H9 (cell line): ENCODE measurements around the gene RASSF3. TPM values are rescaled to one million over a fixed set of nuclear protein-coding genes. Genes with fewer than 3 reads are reported as not detected.

Source experiments
- DNase-seq: peaks from one replicate; pipeline ENCODE4 v3.0.0-alpha.2; 2017
- H2AFZ ChIP-seq: one replicate; pipeline ENCODE4 v1.6.1; 2013; ENCODE audit warnings: mild to moderate bottlenecking, low read length, control low read depth, moderate library complexity
- H2AK5ac ChIP-seq: 2 replicates; pipeline ENCODE4 v1.6.1; 2013; ENCODE audit warnings: low read length, control low read depth, mixed read lengths; ENCODE audit not compliant: insufficient read length
- H2BK120ac ChIP-seq: one replicate; pipeline ENCODE4 v1.6.1; 2013; ENCODE audit warnings: low read depth, mild to moderate bottlenecking, low read length, control low read depth, inconsistent platforms; ENCODE audit not compliant: poor library complexity, severe bottlenecking
- H2BK12ac ChIP-seq: 2 replicates; pipeline ENCODE4 v1.6.1; 2013; ENCODE audit warnings: low read length, control low read depth, mixed read lengths, low read depth; ENCODE audit not compliant: insufficient read length
- H2BK15ac ChIP-seq: 2 replicates; pipeline ENCODE4 v1.6.1; 2013; ENCODE audit warnings: low read depth, low read length, control low read depth
- H2BK20ac ChIP-seq: one replicate; pipeline ENCODE4 v1.6.1; 2013; ENCODE audit warnings: low read depth, mild to moderate bottlenecking, low read length, control low read depth, inconsistent platforms; ENCODE audit not compliant: poor library complexity, severe bottlenecking
- H2BK5ac ChIP-seq: 2 replicates; pipeline ENCODE4 v1.6.1; 2013; ENCODE audit warnings: low read length, control low read depth, mixed read lengths; ENCODE audit not compliant: insufficient read length
- H3K14ac ChIP-seq: 2 replicates; pipeline ENCODE4 v1.6.1; 2013; ENCODE audit warnings: low read length, control low read depth; ENCODE audit not compliant: insufficient read depth
- H3K18ac ChIP-seq: 2 replicates; pipeline ENCODE4 v1.6.1; 2013; ENCODE audit warnings: low read depth, mild to moderate bottlenecking, mixed read lengths, low read length, control low read depth; ENCODE audit not compliant: insufficient read length
- H3K23ac ChIP-seq: 2 replicates; pipeline ENCODE4 v1.6.1; 2013; ENCODE audit warnings: low read length, control low read depth, mixed read lengths, low read depth; ENCODE audit not compliant: insufficient read length
- H3K23me2 ChIP-seq: 2 replicates; pipeline ENCODE4 v1.6.1; 2013; ENCODE audit warnings: low read depth, mild to moderate bottlenecking, mixed read lengths, low read length, control low read depth; ENCODE audit not compliant: insufficient read length, poor library complexity, severe bottlenecking
- H3K27ac ChIP-seq: 2 replicates; pipeline ENCODE4 v1.5.1; 2013; ENCODE audit warnings: low read length, control low read depth, mixed read lengths, low read depth; ENCODE audit not compliant: insufficient read length
- H3K27me3 ChIP-seq: 2 replicates; pipeline ENCODE4 v1.6.1; 2013; ENCODE audit warnings: low read length, control low read depth, inconsistent platforms; ENCODE audit not compliant: insufficient read depth
- H3K4ac ChIP-seq: 2 replicates; pipeline ENCODE4 v1.6.1; 2013; ENCODE audit warnings: low read depth, mild to moderate bottlenecking, control low read depth, inconsistent platforms, low read length, moderate library complexity
- H3K4me1 ChIP-seq: 2 replicates; pipeline ENCODE4 v1.6.1; 2013; ENCODE audit warnings: low read length, control low read depth, inconsistent platforms; ENCODE audit not compliant: insufficient read depth
- H3K4me2 ChIP-seq: 2 replicates; pipeline ENCODE4 v1.6.1; 2013; ENCODE audit warnings: low read length, control low read depth, mixed read lengths; ENCODE audit not compliant: insufficient read length, insufficient read depth
- H3K56ac ChIP-seq: 2 replicates; pipeline ENCODE4 v1.6.1; 2013; ENCODE audit warnings: low read depth, mild to moderate bottlenecking, mixed read lengths, low read length, control low read depth; ENCODE audit not compliant: insufficient read length
- H3K79me1 ChIP-seq: 2 replicates; pipeline ENCODE4 v1.6.1; 2013; ENCODE audit warnings: low read depth, mild to moderate bottlenecking, moderate library complexity, low read length, control low read depth, inconsistent platforms; ENCODE audit not compliant: insufficient read depth, poor library complexity, severe bottlenecking
- H3K79me2 ChIP-seq: 2 replicates; pipeline ENCODE4 v1.6.1; 2013; ENCODE audit warnings: low read length, control low read depth, inconsistent platforms; ENCODE audit not compliant: insufficient read depth
- H3K9ac ChIP-seq: 2 replicates; pipeline ENCODE4 v1.6.1; 2013; ENCODE audit warnings: low read length, control low read depth, mixed read lengths; ENCODE audit not compliant: insufficient read length; ENCODE audit errors: extremely low read depth
- H3K9me3 ChIP-seq: one replicate; pipeline ENCODE4 v1.6.1; 2013; ENCODE audit warnings: low read depth, low read length, inconsistent platforms; ENCODE audit not compliant: control insufficient read depth
- H3T11ph ChIP-seq: one replicate; pipeline ENCODE4 v1.6.1; 2013; ENCODE audit warnings: mild to moderate bottlenecking, low read length, control low read depth, inconsistent platforms
- H4K20me1 ChIP-seq: one replicate; pipeline ENCODE4 v1.6.1; 2013; ENCODE audit not compliant: control insufficient read depth, insufficient read length, insufficient read depth
- H4K5ac ChIP-seq: 2 replicates; pipeline ENCODE4 v1.6.1; 2013; ENCODE audit warnings: low read depth, mild to moderate bottlenecking, mixed read lengths, low read length, control low read depth; ENCODE audit not compliant: insufficient read length
- H4K8ac ChIP-seq: replicated peaks from 2 replicates; pipeline ENCODE4 v1.6.1; 2013; ENCODE audit warnings: low read length, control low read depth, mixed read lengths, low read depth; ENCODE audit not compliant: insufficient read length
- H4K91ac ChIP-seq: 2 replicates; pipeline ENCODE4 v1.6.1; 2013; ENCODE audit warnings: low read depth, mild to moderate bottlenecking, moderate library complexity, mixed read lengths, low read length, control low read depth; ENCODE audit not compliant: insufficient read length
- H3K27ac Mint-ChIP-seq, 3 experiments: 2 replicates in 2 of 3; 3 replicates in 1 of 3; pipeline ENCODE4 v1.8.0; 2020 to 2021; ENCODE audit warnings: mixed read lengths in 3 of 3, mild to moderate bottlenecking in 1 of 3, moderate library complexity in 1 of 3
- H3K27me3 Mint-ChIP-seq: 2 replicates; pipeline ENCODE4 v1.8.0; 2021; ENCODE audit warnings: low read depth, mild to moderate bottlenecking, moderate library complexity, mixed read lengths
- H3K36me3 Mint-ChIP-seq, 3 experiments: 2 replicates in 2 of 3; 3 replicates in 1 of 3; pipeline ENCODE4 v1.8.0; 2020 to 2021; ENCODE audit warnings: low read depth in 3 of 3, mixed read lengths in 3 of 3; ENCODE audit not compliant: insufficient read depth in 1 of 3
- H3K4me1 Mint-ChIP-seq, 2 experiments: 2 replicates each; pipeline ENCODE4 v1.8.0; 2020; ENCODE audit warnings: mixed read lengths in 2 of 2
- H3K4me3 Mint-ChIP-seq, 2 experiments: 2 replicates in 1 of 2; 3 replicates in 1 of 2; pipeline ENCODE4 v1.8.0; 2020 to 2021; ENCODE audit warnings: mild to moderate bottlenecking in 2 of 2, mixed read lengths in 2 of 2, moderate library complexity in 1 of 2
- H3K9me3 Mint-ChIP-seq, 2 experiments: 2 replicates in 1 of 2; 3 replicates in 1 of 2; pipeline ENCODE4 v1.8.0; 2020; ENCODE audit warnings: mild to moderate bottlenecking in 2 of 2, mixed read lengths in 2 of 2, moderate library complexity in 1 of 2
- WGBS: extraction: QIAGEN DNeasy Blood & Tissue Kit; methylation state at CpG from one replicate; pipeline ENCODE4 v1.1.7; 2013; ENCODE audit warnings: missing lambda C conversion rate, low lambda C conversion rate, mixed read lengths; ENCODE audit not compliant: insufficient read length; ENCODE audit errors: extremely low coverage; 5-methylcytosine and 5-hydroxymethylcytosine counted together
- total RNA-seq: library from RNA; stranded (reverse); gene quantifications from 2 replicates; pipeline ENCODE4 v1.2.1, GENCODE V29; 2021
- TF ChIP-seq, protein P1 (sequence below): fragments of 200-600 bp; sonication (generic); conservative IDR thresholded peaks from 3 replicates; pipeline ENCODE4 v1.8.0; 2021; ENCODE audit warnings: antibody characterized with exemption, mild to moderate bottlenecking

RASSF3 gene
- total RNA-seq, 1 experiment from 2014 or later, result 45.1 TPM

- no peak overlapping the region for H3K23ac ChIP-seq
- WGBS, result no CpG with 5 or more reads among the region's 7 CpGs
- H3K79me2 ChIP-seq, result no peaks in the 10 kb centered on the region
- no peaks in the 10 kb centered on the region for H3K36me3 Mint-ChIP-seq
- H3K9ac ChIP-seq, result no peak overlapping the region
- no peak overlapping the region for H2BK15ac ChIP-seq
- H4K5ac ChIP-seq, result no peak overlapping the region
- no peak overlapping the region for H3K18ac ChIP-seq
- H4K20me1 ChIP-seq, result no peaks in the 10 kb centered on the region
- H3K4ac ChIP-seq, result no peak overlapping the region
- no peak overlapping the region for H3T11ph ChIP-seq
- no peaks in the 10 kb centered on the region for H3K27me3 ChIP-seq
- H2BK120ac ChIP-seq, result no peak overlapping the region
- H3K4me3 Mint-ChIP-seq, result no peak overlapping the region
- H3K27ac Mint-ChIP-seq, result peak overlapping the region; percentile 5 to 79 (median 44); a peak in 5 of 7 replicates
- no peak overlapping the region for H2BK5ac ChIP-seq
- H3K23me2 ChIP-seq, result no peaks in the 10 kb centered on the region
- H3K14ac ChIP-seq, result no peak overlapping the region; the same call in 1 of the 2 replicates
- H3K27ac ChIP-seq, result no peak overlapping the region
- no peak overlapping the region for H3K56ac ChIP-seq
- TF ChIP-seq, protein P1, sequence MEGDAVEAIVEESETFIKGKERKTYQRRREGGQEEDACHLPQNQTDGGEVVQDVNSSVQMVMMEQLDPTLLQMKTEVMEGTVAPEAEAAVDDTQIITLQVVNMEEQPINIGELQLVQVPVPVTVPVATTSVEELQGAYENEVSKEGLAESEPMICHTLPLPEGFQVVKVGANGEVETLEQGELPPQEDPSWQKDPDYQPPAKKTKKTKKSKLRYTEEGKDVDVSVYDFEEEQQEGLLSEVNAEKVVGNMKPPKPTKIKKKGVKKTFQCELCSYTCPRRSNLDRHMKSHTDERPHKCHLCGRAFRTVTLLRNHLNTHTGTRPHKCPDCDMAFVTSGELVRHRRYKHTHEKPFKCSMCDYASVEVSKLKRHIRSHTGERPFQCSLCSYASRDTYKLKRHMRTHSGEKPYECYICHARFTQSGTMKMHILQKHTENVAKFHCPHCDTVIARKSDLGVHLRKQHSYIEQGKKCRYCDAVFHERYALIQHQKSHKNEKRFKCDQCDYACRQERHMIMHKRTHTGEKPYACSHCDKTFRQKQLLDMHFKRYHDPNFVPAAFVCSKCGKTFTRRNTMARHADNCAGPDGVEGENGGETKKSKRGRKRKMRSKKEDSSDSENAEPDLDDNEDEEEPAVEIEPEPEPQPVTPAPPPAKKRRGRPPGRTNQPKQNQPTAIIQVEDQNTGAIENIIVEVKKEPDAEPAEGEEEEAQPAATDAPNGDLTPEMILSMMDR, result no peak
- no peak overlapping the region for H2AK5ac ChIP-seq
- no peaks in the 10 kb centered on the region for H3K79me1 ChIP-seq
- H3K4me2 ChIP-seq, result no peak overlapping the region
- H2BK20ac ChIP-seq, result no peak overlapping the region
- H4K91ac ChIP-seq, result no peak overlapping the region
- no peak overlapping the region for H2AFZ ChIP-seq
- no peak for DNase-seq
- peaks cover 6% of the 10 kb centered on the region; the same call in 1 of the 2 replicates for H3K4me1 ChIP-seq
- H3K4me1 Mint-ChIP-seq, result peaks cover 18 to 22% of the 10 kb centered on the region in 2 experiments
- no peaks in the 10 kb centered on the region; the same call in 1 of the 2 replicates for H3K27me3 Mint-ChIP-seq
- no peak overlapping the region for H2BK12ac ChIP-seq
- no peaks in the 10 kb centered on the region for H3K9me3 ChIP-seq
- no peaks in the 10 kb centered on the region for H3K9me3 Mint-ChIP-seq
- H4K8ac ChIP-seq, result no peak overlapping the region
Observed at GRCh38 chr12:64566831-64567517, 43.3 kb upstream of the RASSF3 start.
